HEK293T (cell line): Measurements from ENCODE around the gene RSRC1.

Source experiments
- ARNT ChIP-seq: fragments of 450-650 bp; IDR thresholded peaks from 2 replicates; pipeline ENCODE4 v1.6.1; 2017; ENCODE audit warnings: mild to moderate bottlenecking
- BHLHE40 ChIP-seq: fragments of 450-650 bp; IDR thresholded peaks from 2 replicates; pipeline ENCODE4 v1.6.1; 2016; ENCODE audit warnings: mild to moderate bottlenecking, moderate library complexity, borderline replicate concordance
- FOXA1 ChIP-seq: fragments of 450-650 bp; IDR thresholded peaks from 2 replicates; pipeline ENCODE4 v1.6.1; 2016; ENCODE audit warnings: mild to moderate bottlenecking
- FOXK2 ChIP-seq: fragments of 450-650 bp; IDR thresholded peaks from 2 replicates; pipeline ENCODE4 v1.6.1; 2016; ENCODE audit warnings: mild to moderate bottlenecking
- FOXM1 ChIP-seq: fragments of 450-650 bp; IDR thresholded peaks from 2 replicates; pipeline ENCODE4 v1.6.1; 2017; ENCODE audit warnings: mild to moderate bottlenecking, borderline replicate concordance
- HDGF ChIP-seq: fragments of 450-650 bp; IDR thresholded peaks from 2 replicates; pipeline ENCODE4 v1.6.1; 2017; ENCODE audit warnings: antibody characterized with exemption, borderline replicate concordance
- L3MBTL2 ChIP-seq: fragments of 450-650 bp; conservative IDR thresholded peaks from 2 replicates; pipeline ENCODE4 v1.6.1; 2016; ENCODE audit warnings: mild to moderate bottlenecking
- LEF1 ChIP-seq: fragments of 450-650 bp; IDR thresholded peaks from 2 replicates; pipeline ENCODE4 v1.6.1; 2017; ENCODE audit warnings: mild to moderate bottlenecking, borderline replicate concordance
- NFRKB ChIP-seq: fragments of 450-650 bp; IDR thresholded peaks from 2 replicates; pipeline ENCODE4 v1.6.1; 2016; ENCODE audit warnings: mild to moderate bottlenecking, moderate library complexity
- SP1 ChIP-seq: fragments of 450-650 bp; IDR thresholded peaks from 2 replicates; pipeline ENCODE4 v1.6.1; 2017
- SUZ12 ChIP-seq: fragments of 450-650 bp; IDR thresholded peaks from 2 replicates; pipeline ENCODE4 v1.6.1; 2016; ENCODE audit warnings: mild to moderate bottlenecking
- TARDBP ChIP-seq: fragments of 450-650 bp; IDR thresholded peaks from 2 replicates; pipeline ENCODE4 v1.6.1; 2016
- TF ChIP-seq, protein P1 (sequence below): fragments of 450-650 bp; IDR thresholded peaks from 2 replicates; pipeline ENCODE4 v1.6.1; 2016

DNA sequence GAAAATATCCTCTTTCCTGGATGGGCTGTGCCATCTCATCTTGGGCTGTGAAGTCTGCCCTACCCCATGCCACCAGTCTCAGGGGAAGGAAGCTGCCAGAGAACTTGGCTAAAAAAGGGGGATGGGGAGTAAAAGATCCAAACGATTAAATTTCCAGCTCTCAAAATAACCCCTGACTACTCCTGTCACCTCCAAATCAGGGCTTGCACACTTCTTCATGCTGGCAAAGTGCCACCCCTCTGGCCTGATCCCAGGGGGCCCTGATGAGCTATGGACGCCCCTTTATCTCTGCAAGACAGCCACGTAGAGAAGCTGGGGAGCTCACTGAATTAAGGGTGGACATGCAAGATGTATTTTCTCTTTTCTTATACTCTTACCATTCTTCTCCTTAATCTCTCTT, 459.9 kb downstream of the RSRC1 start:
- TF ChIP-seq FOXA1 (no peak), LEF1 (no peak), SUZ12 (no peak), SP1 (no peak), ARNT (no peak), TARDBP (no peak), FOXM1 (no peak), BHLHE40 (no peak), HDGF (no peak), L3MBTL2 (no peak), NFRKB (no peak), FOXK2 (no peak)
- TF ChIP-seq, protein P1, sequence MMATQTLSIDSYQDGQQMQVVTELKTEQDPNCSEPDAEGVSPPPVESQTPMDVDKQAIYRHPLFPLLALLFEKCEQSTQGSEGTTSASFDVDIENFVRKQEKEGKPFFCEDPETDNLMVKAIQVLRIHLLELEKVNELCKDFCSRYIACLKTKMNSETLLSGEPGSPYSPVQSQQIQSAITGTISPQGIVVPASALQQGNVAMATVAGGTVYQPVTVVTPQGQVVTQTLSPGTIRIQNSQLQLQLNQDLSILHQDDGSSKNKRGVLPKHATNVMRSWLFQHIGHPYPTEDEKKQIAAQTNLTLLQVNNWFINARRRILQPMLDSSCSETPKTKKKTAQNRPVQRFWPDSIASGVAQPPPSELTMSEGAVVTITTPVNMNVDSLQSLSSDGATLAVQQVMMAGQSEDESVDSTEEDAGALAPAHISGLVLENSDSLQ, result no peak
